Measurements from ENCODE around the gene ARL8B. TPM values are rescaled to one million over a fixed set of nuclear protein-coding genes. Genes with fewer than 3 reads are reported as not detected.

ARL8B gene
- 73.9 and 77.4 TPM in 2 replicates for total RNA-seq

DNA sequence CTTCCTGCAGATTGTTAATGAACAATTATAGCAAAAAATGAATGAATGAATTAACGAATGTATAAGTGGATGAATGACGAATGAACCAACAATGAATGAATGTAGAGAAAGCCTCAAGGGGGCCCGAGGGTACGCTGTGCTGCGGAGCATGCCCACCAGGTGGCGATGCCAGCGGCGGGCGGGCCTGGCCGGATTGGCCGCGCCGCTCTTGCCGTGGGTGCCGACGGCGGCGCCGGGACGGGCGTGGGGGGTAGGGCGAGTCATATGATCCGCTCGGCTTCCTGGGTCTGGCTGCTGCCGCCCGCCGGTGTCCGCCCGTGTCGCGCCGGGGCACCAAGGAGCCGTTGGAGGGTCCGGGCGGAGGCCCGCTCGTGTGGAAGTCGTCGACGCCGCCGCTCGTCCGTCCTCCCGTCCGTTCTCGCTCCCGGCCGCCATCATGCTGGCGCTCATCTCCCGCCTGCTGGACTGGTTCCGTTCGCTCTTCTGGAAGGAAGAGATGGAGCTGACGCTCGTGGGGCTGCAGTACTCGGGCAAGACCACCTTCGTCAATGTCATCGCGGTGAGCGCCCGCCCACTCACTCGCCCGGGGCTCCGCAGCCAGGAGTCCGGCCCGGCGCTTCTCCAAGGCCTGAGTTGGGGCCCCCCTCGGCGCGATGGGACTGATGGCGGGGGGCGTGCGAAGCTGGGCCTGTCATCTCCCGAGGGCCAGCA, at the start of gene ARL8B:
Gene ARL8B (plus strand): TSS at position 263 of the 711 bp plus-strand sequence. CDS start 174 bp downstream, at position 437.

DNA sequence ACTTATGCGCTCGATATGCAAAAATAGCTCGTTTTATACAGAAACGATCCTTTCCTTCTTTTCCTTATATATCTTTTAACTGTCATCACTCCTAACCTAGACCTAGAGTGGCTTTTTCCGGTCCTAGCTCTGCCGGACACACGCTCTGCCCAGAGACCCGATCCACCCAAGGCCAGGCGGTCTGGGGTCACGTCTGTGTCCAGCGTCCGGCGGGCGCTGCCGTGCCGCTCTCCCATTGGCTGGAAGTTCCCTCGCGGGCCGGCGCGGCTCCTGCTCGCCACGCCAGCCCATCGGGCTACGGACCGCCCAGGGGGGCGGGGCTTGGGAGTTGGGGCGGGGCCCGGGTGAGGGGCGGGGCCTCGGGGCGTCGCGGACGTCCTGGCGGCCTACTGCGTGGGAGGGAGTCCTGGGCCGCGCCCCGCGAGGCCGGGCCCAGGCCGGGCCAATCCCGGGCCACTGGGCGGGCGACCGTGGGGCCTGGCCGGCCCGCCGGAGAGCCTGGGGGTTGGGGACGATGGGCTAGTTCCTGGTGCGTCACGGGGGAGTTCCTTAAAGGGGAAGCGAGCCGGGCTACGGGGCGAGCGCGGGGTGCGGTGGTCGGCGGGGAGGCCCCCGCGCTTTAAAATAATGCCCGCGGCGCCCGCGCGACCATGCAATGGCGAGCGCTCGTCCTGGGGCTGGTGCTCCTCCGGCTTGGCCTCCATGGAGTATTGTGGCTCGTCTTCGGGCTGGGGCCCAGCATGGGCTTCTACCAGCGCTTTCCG, 65.2 kb downstream of the ARL8B start, which contains the start of gene EDEM1:
Gene EDEM1 (plus strand): TSS at position 552 of the 764 bp plus-strand sequence. CDS start 99 bp downstream, at position 651.

Other genes with a start within 250 kb of the ARL8B start
- gene BHLHE40, start 142.9 kb upstream of the ARL8B start, total RNA-seq: 56.2 and 77.0 TPM in 2 replicates
- 32.3 and 40.6 TPM in 2 replicates for gene EDEM1, start 65.4 kb downstream of the ARL8B start, total RNA-seq